ENCODE results near the gene TUBGCP3.
"Not testable (repeated sequence)": the region's sequence is repeated elsewhere in the genome, so short reads cannot be mapped to it uniquely, and the experiment has no call there.

TUBGCP3 gene

GRCh38 chr13:112487127-112487517 lies 100.8 kb downstream of the TUBGCP3 start:
- H3K4me3 ChIP-seq (ENCODE audit: low read depth, low read length), result no peak overlapping the region
- TF ChIP-seq, protein P1, sequence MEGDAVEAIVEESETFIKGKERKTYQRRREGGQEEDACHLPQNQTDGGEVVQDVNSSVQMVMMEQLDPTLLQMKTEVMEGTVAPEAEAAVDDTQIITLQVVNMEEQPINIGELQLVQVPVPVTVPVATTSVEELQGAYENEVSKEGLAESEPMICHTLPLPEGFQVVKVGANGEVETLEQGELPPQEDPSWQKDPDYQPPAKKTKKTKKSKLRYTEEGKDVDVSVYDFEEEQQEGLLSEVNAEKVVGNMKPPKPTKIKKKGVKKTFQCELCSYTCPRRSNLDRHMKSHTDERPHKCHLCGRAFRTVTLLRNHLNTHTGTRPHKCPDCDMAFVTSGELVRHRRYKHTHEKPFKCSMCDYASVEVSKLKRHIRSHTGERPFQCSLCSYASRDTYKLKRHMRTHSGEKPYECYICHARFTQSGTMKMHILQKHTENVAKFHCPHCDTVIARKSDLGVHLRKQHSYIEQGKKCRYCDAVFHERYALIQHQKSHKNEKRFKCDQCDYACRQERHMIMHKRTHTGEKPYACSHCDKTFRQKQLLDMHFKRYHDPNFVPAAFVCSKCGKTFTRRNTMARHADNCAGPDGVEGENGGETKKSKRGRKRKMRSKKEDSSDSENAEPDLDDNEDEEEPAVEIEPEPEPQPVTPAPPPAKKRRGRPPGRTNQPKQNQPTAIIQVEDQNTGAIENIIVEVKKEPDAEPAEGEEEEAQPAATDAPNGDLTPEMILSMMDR (IDR thresholded peaks at IDR 0.05; ENCODE audit: low read depth, low read length), result no peak

DNA sequence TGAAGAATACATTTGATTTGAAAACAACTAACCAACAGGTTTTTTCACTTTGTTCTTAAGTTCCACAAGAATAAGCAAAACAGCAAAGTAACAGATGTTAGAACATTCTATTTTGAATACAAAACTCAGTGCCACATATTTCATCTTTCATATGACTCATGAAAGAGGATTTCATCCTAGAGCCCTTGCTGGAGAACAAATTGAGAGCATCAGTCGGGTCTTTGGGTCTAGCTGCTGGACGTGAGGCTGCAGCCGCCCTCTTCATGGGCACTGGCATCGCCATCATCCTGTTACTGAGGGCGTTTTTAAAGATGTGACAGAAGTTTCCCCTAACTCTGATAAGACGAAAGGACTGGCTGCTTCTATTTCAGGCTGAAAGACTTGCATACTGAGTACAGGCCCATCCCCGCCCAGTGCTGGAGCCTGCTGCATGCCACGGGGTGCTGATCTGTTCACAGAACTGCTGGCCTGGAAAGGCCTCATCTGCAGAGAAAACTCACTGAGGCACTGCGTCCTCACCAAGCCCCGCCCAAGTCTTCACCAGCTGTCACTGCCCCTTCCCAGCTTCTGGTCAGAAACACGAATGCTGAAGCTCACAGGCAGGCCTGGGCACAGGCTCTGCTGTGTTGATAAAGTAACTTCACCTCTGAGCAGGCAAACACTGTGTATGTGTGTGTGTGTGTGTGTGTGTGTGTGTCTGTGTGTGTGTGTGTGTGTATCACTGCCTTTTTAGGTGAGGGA lies 101.4 kb downstream of the TUBGCP3 start:
- TF ChIP-seq, protein P1 (IDR thresholded peaks at IDR 0.05; ENCODE audit: low read depth, low read length), result no peak
- H3K4me3 ChIP-seq (ENCODE audit: low read depth, low read length), result no peak overlapping the region

GRCh38 chr13:112485814-112486213 lies 102.1 kb downstream of the TUBGCP3 start:
- not testable (repeated sequence) for H3K4me3 ChIP-seq (ENCODE audit: low read depth, low read length)

GRCh38 chr13:112483299-112483698 lies 104.7 kb downstream of the TUBGCP3 start:
- TF ChIP-seq, protein P1 (IDR thresholded peaks at IDR 0.05; ENCODE audit: low read depth, low read length), result no peak

GRCh38 chr13:112481458-112481857 lies 106.5 kb downstream of the TUBGCP3 start:
- no peak overlapping the region for H3K4me3 ChIP-seq (ENCODE audit: low read depth, low read length)
- TF ChIP-seq, protein P1 (IDR thresholded peaks at IDR 0.05; ENCODE audit: low read depth, low read length), result no peak

More at GRCh38 chr13:112483299-112483698, 104.7 kb downstream of the TUBGCP3 start:
- no peak overlapping the region for H3K4me3 ChIP-seq (ENCODE audit: low read depth, low read length)

DNA sequence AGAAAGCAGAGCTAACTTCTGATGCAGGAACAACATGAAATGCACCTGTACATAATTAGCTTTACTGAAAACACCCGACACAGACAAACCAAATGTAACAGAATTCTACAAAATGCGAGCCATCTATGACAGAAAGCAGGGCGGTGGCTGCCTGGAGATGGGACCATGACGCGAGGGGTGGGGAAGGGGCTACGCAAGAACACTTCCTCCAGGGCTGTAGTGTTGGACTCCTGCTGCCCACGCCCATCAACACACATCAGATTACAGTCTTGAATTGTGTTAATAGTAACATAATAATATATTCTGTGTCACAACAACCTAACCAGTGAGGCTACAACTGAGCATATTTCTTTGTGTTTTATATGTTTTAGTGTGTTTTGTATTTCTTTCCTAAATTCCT lies 108.6 kb downstream of the TUBGCP3 start:
- TF ChIP-seq, protein P1 (IDR thresholded peaks at IDR 0.05; ENCODE audit: low read depth, low read length), result no peak
- no peak overlapping the region for H3K4me3 ChIP-seq (ENCODE audit: low read depth, low read length)

DNA sequence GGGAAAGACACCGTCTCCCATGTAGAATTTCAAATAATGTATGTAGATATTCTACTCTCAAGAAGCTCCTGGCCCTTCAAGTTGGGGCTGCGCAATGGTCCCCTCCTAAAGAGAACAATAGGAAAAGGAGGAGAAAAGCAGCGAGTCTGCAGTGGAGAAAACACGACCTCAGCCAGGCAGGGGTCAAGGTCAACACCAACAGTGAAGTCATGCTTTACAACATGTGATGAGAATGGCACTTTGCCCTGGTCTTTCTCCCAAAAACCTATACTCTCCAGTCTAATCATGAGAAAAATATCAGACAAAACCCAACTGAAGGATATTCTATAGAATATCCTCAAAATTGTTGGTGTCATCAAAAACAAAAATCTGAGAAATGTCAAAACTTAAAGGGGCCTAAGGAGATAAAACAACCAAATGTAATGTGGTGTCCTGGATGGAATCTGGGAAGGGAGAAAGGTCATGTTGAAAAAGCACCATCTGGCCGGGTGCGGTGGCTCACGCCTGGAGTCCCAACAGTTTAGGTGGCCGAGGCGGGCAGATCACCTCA lies 110.8 kb downstream of the TUBGCP3 start:
- no peak overlapping the region for H3K4me3 ChIP-seq (ENCODE audit: low read depth, low read length)
- TF ChIP-seq, protein P1 (IDR thresholded peaks at IDR 0.05; ENCODE audit: low read depth, low read length), result no peak

Data from WI38 (cell line).